ENCODE results near the gene VASP. TPM values are rescaled to one million over a fixed set of nuclear protein-coding genes. Genes with fewer than 3 reads are reported as not detected.

Gene VASP
- total and polyA plus RNA-seq, 9 of the 15 experiments (the other 6 are each of a cell fraction or from before 2014, with no cell fraction given): 16.7 to 261 (median 112) TPM

DNA sequence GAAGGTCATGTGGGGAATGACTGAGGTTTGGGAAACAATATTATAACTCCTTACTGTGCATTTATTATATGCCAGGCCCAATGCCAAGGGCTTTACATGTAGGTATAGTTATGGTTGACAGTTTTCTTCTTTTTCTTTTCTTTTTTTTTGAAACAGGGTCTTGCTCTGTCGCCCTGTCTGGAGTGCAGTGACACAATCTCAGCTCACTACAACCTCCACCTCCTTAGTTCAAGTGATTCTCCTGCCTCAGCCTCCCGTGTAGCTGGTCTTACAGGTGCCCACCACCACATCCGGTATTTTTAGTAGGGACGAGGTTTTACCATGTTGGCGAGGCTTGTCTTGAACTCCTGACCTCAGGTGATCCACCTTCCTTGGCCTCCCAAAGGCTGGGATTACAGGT is 24.2 kb upstream of the VASP start:
- intact Hi-C loops (cut with micrococcal nuclease) (no loop called here), in situ Hi-C loops (cut with MboI) (no loop called here)
- Histone ChIP-seq H3K27me3 (ENCODE audit: control insufficient read depth in 2 of 2, insufficient read depth in 2 of 2, low read length in 2 of 2) (no peaks in the 10 kb centered on the region), H3K9ac (ENCODE audit: insufficient read depth in 1 of 2, low read depth in 2 of 2, low read length in 2 of 2) (no peak overlapping the region), H3K9me1 (ENCODE audit: control insufficient read depth, insufficient read depth, low read length) (no peaks in the 10 kb centered on the region), H3K36me3 (ENCODE audit: control insufficient read depth, insufficient read depth, low read length) (no peaks in the 10 kb centered on the region), H3K4me3 (no peak overlapping the region), H3K27ac (ENCODE audit: extremely low read depth, low read depth, low read length) (no peak overlapping the region), H4K20me1 (replicated peaks; ENCODE audit: control insufficient read depth, insufficient read depth, low read length) (no peaks in the 10 kb centered on the region), H3K4me2 (ENCODE audit: insufficient read depth, low read length) (no peak overlapping the region), H2AFZ (ENCODE audit: low read depth, low read length) (no peak overlapping the region), H3K79me2 (ENCODE audit: control insufficient read depth, insufficient read depth, low read length) (no peaks in the 10 kb centered on the region), H3K4me1 (replicated peaks in 1 of 2; ENCODE audit: control insufficient read depth in 2 of 2, insufficient read depth in 2 of 2, low read length in 2 of 2) (peaks cover 5% of the 10 kb centered on the region in 2 experiments; a peak in 3 of 5 replicates), H3K9me3 (replicated peaks; ENCODE audit: control insufficient read depth, insufficient read depth, low read depth, low read length) (no peaks in the 10 kb centered on the region)
- POLR2A ChIA-PET: no interaction called here
- DNase-seq (ENCODE audit: extremely low read depth in 1 of 4, low spot score in 3 of 4) (no peak), ATAC-seq (no peak), FAIRE-seq (no peak)
- CTCF ChIA-PET (ENCODE audit: low intra/inter-chr PET ratio): no interaction called here
- BruUV-seq (replicated peaks): no TSS peak
- no peak for TF ChIP-seq ZNF140 (CRISPR knock-in tag; IDR thresholded peaks at IDR 0.05)
- no peak for TF ChIP-seq CREB3L1 (IDR thresholded peaks at IDR 0.05; ENCODE audit: borderline replicate concordance, low read depth)
- peak; percentile 3 for TF ChIP-seq RBM25 (IDR thresholded peaks at IDR 0.05; ENCODE audit: low read depth, low read length, severe bottlenecking)
- peak; percentile 81 for TF ChIP-seq ZNF121 (CRISPR knock-in tag; conservative IDR thresholded peaks at IDR 0.05)
- WGBS (ENCODE audit: insufficient coverage, low coverage, missing lambda C conversion rate): 55% methylated on average over 5 of the region's 5 CpGs

Data from K562 (cell line).